Measurements from ENCODE around the gene SFMBT1.

Gene SFMBT1

GRCh38 chr3:52881871-52882270, 164.0 kb downstream of the SFMBT1 start:
- Mint-ChIP-seq H3K4me3 (no peak overlapping the region), H3K9me3 (no peaks in the 10 kb centered on the region), H3K27ac (no peak overlapping the region), H3K27me3 (no peaks in the 10 kb centered on the region), H3K4me1 (peaks cover 4% of the 10 kb centered on the region), H3K36me3 (peaks cover 14% of the 10 kb centered on the region)

- Mint-ChIP-seq H3K4me3 (no peak overlapping the region), H3K9me3 (no peaks in the 10 kb centered on the region), H3K27ac (no peak overlapping the region), H3K4me1 (peaks cover 15% of the 10 kb centered on the region), H3K27me3 (no peaks in the 10 kb centered on the region), H3K36me3 (peaks cover 8% of the 10 kb centered on the region)
Measured at GRCh38 chr3:52880474-52880873, 165.4 kb downstream of the SFMBT1 start.

GRCh38 chr3:52880047-52880446, 165.8 kb downstream of the SFMBT1 start:
- Mint-ChIP-seq H3K4me3 (no peak overlapping the region), H3K36me3 (peaks cover 5% of the 10 kb centered on the region), H3K4me1 (peaks cover 19% of the 10 kb centered on the region), H3K9me3 (no peaks in the 10 kb centered on the region), H3K27ac (no peak overlapping the region), H3K27me3 (no peaks in the 10 kb centered on the region)

- Mint-ChIP-seq H3K27me3 (no peaks in the 10 kb centered on the region), H3K9me3 (no peaks in the 10 kb centered on the region), H3K27ac (no peak overlapping the region), H3K36me3 (peaks cover 1% of the 10 kb centered on the region), H3K4me3 (no peak overlapping the region), H3K4me1 (peaks cover 21% of the 10 kb centered on the region)
Measured at GRCh38 chr3:52879581-52879980, 166.3 kb downstream of the SFMBT1 start.

- H3K27me3 Mint-ChIP-seq, result no peaks in the 10 kb centered on the region
- no peak overlapping the region for H3K27ac Mint-ChIP-seq
Measured at GRCh38 chr3:52879090-52879489, 166.8 kb downstream of the SFMBT1 start.

GRCh38 chr3:52877085-52877484, 168.8 kb downstream of the SFMBT1 start:
- H3K4me1 Mint-ChIP-seq, result peaks cover 35% of the 10 kb centered on the region
- no peak overlapping the region for H3K27ac Mint-ChIP-seq
- H3K4me3 Mint-ChIP-seq, result no peak overlapping the region

More at GRCh38 chr3:52879090-52879489, 166.8 kb downstream of the SFMBT1 start:
- Mint-ChIP-seq H3K4me3 (no peak overlapping the region), H3K36me3 (peaks cover 1% of the 10 kb centered on the region), H3K9me3 (no peaks in the 10 kb centered on the region), H3K4me1 (peaks cover 25% of the 10 kb centered on the region)

GRCh38 chr3:52874864-52875587, 170.8 kb downstream of the SFMBT1 start:
- peaks cover 41% of the 10 kb centered on the region for H3K4me1 Mint-ChIP-seq
- no peaks in the 10 kb centered on the region for H3K27me3 Mint-ChIP-seq
- H3K4me3 Mint-ChIP-seq, result peak overlapping the region; percentile 24
- H3K9me3 Mint-ChIP-seq, result no peaks in the 10 kb centered on the region
- no peak overlapping the region for H3K27ac Mint-ChIP-seq
- H3K36me3 Mint-ChIP-seq, result peaks cover 4% of the 10 kb centered on the region

More at GRCh38 chr3:52877085-52877484, 168.8 kb downstream of the SFMBT1 start:
- Mint-ChIP-seq H3K9me3 (no peaks in the 10 kb centered on the region), H3K36me3 (peaks cover 2% of the 10 kb centered on the region), H3K27me3 (no peaks in the 10 kb centered on the region)

GRCh38 chr3:52874160-52874701, 171.6 kb downstream of the SFMBT1 start:
- Mint-ChIP-seq H3K4me3 (no peak overlapping the region), H3K36me3 (peaks cover 4% of the 10 kb centered on the region), H3K9me3 (no peaks in the 10 kb centered on the region), H3K27me3 (no peaks in the 10 kb centered on the region), H3K4me1 (peaks cover 41% of the 10 kb centered on the region), H3K27ac (no peak overlapping the region)

- Mint-ChIP-seq H3K4me3 (no peak overlapping the region), H3K9me3 (no peaks in the 10 kb centered on the region), H3K4me1 (peaks cover 41% of the 10 kb centered on the region)
Measured at GRCh38 chr3:52873433-52874159, 172.3 kb downstream of the SFMBT1 start.

GRCh38 chr3:52872245-52872644, 173.6 kb downstream of the SFMBT1 start:
- H3K4me1 Mint-ChIP-seq, result peaks cover 41% of the 10 kb centered on the region
- no peak overlapping the region for H3K27ac Mint-ChIP-seq
- no peak overlapping the region for H3K4me3 Mint-ChIP-seq
- no peaks in the 10 kb centered on the region for H3K9me3 Mint-ChIP-seq
- no peaks in the 10 kb centered on the region for H3K27me3 Mint-ChIP-seq
- H3K36me3 Mint-ChIP-seq, result peaks cover 3% of the 10 kb centered on the region

More at GRCh38 chr3:52873433-52874159, 172.3 kb downstream of the SFMBT1 start:
- Mint-ChIP-seq H3K27me3 (no peaks in the 10 kb centered on the region), H3K36me3 (peaks cover 3% of the 10 kb centered on the region), H3K27ac (no peak overlapping the region)

GRCh38 chr3:52871761-52872160, 174.1 kb downstream of the SFMBT1 start:
- peaks cover 41% of the 10 kb centered on the region for H3K4me1 Mint-ChIP-seq
- peak overlapping the region; percentile 32 for H3K27ac Mint-ChIP-seq
- H3K27me3 Mint-ChIP-seq, result no peaks in the 10 kb centered on the region
- H3K4me3 Mint-ChIP-seq, result no peak overlapping the region
- peaks cover 5% of the 10 kb centered on the region for H3K36me3 Mint-ChIP-seq
- no peaks in the 10 kb centered on the region for H3K9me3 Mint-ChIP-seq

- peaks cover 30% of the 10 kb centered on the region for H3K4me1 Mint-ChIP-seq
- H3K9me3 Mint-ChIP-seq, result peaks cover 4% of the 10 kb centered on the region
- no peak overlapping the region for H3K4me3 Mint-ChIP-seq
- H3K27ac Mint-ChIP-seq, result no peak overlapping the region
- peaks cover 13% of the 10 kb centered on the region for H3K36me3 Mint-ChIP-seq
- no peaks in the 10 kb centered on the region for H3K27me3 Mint-ChIP-seq
Measured at GRCh38 chr3:52870471-52870870, 175.4 kb downstream of the SFMBT1 start.

GRCh38 chr3:52866427-52866826, 179.4 kb downstream of the SFMBT1 start:
- Mint-ChIP-seq H3K27ac (no peak overlapping the region), H3K4me1 (peaks cover under 1% of the 10 kb centered on the region), H3K4me3 (no peak overlapping the region), H3K9me3 (peaks cover 4% of the 10 kb centered on the region), H3K27me3 (no peaks in the 10 kb centered on the region), H3K36me3 (peaks cover 17% of the 10 kb centered on the region)

- H3K36me3 Mint-ChIP-seq, result peaks cover 17% of the 10 kb centered on the region
- H3K4me3 Mint-ChIP-seq, result no peak overlapping the region
- H3K4me1 Mint-ChIP-seq, result no peaks in the 10 kb centered on the region
- H3K27me3 Mint-ChIP-seq, result no peaks in the 10 kb centered on the region
- peaks cover 4% of the 10 kb centered on the region for H3K9me3 Mint-ChIP-seq
- H3K27ac Mint-ChIP-seq, result no peak overlapping the region
Measured at GRCh38 chr3:52865994-52866393, 179.9 kb downstream of the SFMBT1 start.

GRCh38 chr3:52860424-52860768, 185.5 kb downstream of the SFMBT1 start:
- Mint-ChIP-seq H3K36me3 (peaks cover 7% of the 10 kb centered on the region), H3K9me3 (no peaks in the 10 kb centered on the region), H3K27me3 (no peaks in the 10 kb centered on the region), H3K4me3 (no peak overlapping the region), H3K4me1 (no peaks in the 10 kb centered on the region), H3K27ac (no peak overlapping the region)

All from activated naive CD4-positive, alpha-beta T cell treated with anti-CD3 and anti-CD28 coated beads, Interleukin-2, amount 50 U/mL, for 24 hours (primary cell).